HG02610 (cell line): ENCODE measurements around the gene FAM174C.

ENCODE experiments used
- ATAC-seq: cut with Tn5 transposase; IDR thresholded peaks from one replicate; pipeline ENCODE4 v1.9.1; 2021; ENCODE audit warnings: mild to moderate bottlenecking, moderate library complexity; ENCODE audit not compliant: unreplicated experiment

The FAM174C gene

DNA sequence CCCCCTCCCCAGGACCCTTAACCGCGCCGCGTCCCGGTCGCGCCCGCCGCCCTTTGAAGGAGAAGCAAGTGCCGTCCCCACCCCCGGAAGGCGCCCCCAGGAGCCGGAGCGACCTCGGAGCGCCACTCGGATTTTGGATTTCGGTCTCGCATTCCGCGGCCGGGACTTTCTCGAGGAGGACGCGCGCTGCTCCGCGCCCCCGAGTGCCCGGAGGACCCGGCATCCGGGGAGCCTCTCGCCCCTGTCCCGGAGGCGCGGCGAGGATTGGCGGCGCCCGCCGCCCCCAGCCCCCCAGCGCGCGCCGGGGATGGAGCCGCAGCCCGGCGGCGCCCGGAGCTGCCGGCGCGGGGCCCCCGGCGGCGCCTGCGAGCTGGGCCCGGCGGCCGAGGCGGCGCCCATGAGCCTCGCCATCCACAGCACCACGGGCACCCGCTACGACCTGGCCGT, 25.3 kb upstream of the FAM174C start:
- ATAC-seq, result no peak

DNA sequence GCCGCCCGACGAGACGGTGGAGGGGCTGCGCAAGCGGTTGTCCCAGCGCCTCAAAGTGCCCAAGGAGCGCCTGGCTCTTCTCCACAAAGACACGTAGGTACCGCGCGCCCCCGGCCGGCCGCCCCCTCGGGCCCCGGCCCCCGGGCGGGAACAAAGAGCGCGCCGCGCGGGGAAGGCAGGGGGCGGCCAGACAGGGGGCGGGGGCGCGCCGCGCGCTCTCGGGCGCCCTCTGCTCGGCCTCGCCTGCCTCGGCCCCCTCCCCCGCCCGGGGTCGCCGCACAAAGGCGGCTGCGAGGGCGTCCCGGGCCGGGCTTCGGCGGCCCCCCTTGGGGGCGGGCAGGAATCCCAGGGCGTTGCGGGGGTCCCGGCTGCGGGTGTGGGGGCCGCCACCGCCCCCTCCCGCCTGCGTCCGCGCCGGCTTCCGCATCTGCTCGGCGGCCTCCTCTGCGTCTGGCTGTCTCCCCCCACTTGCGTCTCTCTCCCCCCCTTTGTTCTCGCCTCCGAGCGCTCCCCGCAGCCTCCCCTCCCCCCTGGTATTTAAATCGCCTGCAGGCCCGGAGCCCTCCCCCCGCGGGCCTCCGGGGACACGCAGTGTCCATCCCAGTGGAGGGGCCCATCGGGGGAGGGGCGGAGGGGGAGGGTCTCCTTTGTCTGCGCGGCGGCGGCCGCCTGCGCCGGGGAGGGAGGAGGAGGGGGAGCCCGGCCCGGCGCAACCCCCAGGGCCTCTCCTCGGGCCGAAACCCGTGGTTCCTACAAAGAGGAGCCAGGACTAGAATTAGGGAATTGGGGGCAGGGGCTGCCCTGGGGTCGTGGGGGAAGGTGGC, 24.7 kb upstream of the FAM174C start:
- ATAC-seq, result no peak

DNA sequence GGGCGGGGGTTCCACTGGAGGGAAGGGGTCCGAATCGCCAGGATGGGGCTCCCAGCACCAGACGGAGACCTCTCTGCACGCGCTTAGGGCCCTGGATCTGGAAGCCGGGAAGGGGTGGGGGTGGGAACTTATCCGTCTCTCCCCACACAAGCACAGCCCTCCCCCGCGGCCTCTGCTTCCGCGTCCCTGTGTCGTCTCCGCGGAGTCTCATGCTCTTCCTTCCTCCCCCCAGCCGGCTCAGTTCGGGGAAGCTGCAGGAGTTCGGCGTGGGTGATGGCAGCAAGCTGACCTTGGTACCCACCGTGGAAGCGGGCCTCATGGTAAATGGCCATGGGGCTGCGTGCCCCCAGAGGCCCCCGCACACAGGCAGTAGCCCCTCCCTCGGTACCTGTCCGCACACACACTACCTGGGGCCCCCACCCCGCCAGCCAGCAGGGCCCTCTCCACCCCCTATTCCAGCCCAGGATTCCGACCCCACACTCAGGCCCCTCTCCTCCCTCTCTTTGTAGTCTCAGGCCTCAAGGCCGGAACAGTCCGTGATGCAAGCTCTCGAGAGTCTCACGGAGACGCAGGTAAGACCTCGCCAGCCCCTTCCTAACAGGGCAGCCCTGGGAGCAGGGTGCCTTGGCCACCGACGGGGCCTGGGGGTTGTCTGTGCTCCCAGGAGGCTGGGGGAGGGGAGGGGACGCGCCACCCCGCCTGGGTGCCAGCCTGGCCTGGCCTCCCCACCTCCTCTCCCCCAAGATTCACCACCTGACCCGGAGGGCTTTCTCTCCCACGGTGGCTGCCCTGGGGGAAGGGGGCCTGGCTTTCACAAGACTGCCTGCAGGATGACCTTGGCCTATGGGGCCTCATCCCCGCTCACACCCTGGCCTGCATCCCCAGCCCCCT, 23.8 kb upstream of the FAM174C start:
- no peak for ATAC-seq

DNA sequence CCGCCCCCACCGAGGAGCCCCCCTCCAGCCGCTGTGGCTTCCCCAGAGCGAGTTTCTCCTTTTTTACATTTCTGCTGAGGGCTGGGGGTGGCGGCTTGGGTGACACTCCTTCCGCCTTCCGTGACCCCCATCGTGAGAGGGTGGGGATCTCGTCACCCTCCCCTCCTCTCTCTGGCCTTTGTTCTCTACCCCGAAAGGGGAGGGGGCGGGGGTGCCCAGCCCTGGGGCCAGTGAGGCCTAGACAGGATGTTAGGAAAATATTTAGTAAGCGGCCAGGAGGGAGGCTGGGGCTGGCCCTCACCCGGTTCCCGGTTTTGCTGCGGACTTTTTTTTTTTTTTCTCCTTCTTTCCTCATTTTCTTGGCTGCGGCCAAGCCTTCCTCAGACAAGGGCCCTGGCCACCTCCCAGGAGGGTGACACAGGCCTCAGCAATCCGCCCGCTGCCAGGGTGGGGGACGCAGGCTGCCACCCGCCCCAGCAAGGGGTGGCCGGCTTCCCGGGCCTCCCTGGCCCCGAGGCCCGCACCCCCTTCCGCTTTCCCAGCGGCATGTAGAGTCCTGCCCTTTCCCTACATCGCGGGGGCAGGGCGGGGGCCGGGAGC, 23.0 kb upstream of the FAM174C start:
- ATAC-seq, result no peak

DNA sequence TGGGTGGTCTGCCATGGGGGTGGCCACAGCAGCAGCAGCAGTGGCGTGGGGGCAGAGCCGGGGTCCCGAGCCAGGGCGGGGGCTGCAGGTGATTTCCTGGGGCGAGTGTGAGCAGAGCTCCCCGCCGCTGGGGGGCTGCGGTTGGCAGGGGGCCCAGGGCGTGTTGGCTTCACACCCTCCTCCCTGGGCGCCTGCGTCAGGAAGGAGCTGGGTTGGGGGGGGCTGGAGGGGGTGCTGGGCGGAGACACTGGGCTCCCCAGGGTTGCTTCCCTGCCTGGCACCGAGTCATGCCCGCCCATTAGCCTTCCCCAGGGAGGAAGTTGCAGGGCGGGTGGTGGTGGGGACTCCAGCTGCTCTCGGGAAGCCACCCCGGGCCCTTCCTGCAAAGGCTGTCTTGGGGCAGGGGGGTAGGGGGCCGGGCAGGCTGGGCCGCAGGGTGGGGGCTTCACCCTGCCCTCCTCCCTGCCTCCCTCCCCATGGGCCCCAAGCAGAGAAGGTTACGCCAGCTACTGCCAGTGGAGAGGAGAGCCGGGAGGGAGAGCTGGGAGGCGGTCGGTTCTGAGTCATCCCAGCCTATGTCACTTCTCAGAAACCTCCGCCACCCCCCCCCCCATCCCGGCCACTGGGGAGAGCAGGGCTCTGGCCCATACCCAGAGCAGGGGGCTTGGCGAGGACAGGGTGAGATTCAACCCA, 22.4 kb upstream of the FAM174C start:
- no peak for ATAC-seq

DNA sequence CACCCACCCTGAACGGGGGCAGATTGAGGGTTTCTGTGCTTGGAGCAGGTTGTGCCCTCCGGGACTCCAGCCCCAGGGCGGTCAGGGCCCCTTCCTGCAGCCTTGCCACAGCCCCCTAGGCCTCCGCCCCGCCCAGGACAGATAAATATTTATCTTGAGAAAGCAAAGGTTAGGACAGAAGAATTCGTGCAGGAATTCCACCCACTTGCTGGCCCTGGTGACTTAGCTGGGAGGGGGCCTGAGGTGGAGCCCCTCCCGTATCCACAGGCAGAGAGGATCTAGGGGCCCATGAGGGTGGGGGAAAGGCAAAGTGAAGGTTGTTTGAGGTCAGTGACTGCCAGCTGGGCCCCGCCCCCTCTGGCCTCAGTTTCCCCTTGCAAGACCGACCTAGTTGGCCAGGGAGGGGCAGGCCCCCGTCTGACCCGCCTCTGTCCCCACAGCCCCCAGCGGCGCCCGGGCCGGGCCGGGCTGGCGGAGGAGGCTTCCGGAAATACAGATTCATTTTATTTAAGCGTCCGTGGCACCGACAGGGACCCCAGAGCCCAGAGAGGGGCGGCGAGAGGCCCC, 21.7 kb upstream of the FAM174C start:
- no peak for ATAC-seq

DNA sequence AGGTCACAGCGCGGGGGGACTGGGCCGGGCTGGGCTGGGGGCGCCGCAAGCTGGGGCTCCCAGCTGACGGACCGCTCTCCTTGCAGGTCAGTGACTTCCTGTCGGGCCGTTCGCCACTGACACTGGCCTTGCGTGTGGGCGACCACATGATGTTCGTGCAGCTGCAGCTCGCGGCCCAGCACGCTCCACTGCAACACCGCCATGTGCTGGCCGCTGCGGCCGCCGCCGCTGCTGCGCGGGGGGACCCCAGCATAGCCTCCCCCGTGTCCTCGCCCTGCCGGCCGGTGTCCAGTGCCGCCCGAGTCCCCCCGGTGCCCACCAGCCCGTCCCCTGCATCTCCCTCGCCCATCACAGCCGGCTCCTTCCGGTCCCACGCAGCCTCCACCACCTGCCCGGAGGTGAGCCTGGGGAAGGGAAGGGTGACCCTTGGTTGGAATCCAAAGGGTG, 21.2 kb upstream of the FAM174C start:
- ATAC-seq, result no peak

DNA sequence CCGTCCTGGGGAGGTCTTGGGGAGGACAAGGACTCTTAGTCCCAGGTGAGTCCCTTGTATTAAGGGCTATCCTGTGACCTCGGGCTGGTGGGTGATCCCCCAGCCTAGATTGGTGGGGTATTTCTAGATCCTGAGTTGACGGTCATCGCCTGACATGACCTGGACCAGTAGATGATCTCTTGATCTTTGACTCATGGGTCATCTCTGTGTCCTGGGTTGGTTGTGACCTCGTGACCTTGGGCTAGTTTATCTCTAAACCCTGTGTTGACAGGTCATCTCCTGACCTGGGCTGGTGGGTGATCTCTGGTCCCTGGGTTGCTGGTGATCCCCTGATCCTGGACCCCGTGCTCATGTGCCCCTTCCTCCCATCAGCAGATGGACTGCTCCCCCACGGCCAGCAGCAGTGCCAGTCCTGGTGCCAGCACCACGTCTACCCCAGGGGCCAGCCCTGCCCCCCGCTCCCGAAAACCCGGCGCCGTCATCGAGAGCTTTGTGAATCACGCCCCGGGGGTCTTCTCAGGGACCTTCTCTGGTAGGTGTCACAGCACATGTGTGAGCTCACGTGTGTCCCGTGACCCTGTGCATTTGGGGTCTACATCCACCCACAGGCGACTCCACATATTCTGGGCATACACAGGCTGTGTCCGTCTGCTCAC, 20.7 kb upstream of the FAM174C start:
- ATAC-seq, result no peak

DNA sequence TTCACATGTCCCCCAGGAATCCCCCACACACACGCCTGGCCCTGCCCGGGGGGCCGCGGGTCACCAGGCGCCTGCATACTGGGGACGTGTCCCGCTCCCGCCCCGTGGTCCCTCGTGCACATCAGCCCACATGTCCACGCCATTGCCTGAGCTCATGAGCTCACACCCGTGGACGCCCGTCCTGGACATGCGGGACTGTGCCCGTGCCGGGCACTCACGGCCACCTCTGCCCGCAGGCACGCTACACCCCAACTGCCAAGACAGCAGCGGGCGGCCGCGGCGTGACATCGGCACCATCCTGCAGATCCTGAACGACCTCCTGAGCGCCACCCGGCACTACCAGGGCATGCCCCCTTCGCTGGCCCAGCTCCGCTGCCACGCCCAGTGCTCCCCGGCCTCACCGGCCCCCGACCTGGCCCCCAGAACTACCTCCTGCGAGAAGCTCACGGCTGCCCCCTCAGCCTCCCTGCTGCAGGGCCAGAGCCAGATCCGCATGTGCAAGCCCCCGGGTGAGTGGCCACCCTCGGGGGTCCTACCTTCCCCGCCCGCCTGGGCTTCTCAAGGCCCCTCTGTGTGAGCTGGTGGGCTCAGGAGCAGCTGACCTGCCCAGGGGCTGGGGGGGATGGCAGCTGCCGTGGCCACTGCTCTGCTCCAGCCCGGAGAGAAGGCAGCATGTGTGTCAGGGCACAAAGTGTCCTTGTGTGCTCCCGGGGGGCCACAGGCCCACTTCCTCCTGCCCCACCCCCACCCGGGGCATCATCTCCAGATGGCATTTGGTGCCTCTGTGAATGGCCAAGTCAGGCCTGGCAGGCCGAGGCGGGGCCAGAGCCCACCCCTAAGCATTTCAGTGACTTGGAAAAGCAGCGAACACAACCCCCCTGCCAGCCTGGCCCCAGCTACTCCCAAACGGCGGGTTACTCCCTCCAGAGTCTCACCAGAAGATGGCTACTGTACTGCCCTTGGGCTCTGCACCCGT, 19.9 kb upstream of the FAM174C start:
- ATAC-seq, result no peak

DNA sequence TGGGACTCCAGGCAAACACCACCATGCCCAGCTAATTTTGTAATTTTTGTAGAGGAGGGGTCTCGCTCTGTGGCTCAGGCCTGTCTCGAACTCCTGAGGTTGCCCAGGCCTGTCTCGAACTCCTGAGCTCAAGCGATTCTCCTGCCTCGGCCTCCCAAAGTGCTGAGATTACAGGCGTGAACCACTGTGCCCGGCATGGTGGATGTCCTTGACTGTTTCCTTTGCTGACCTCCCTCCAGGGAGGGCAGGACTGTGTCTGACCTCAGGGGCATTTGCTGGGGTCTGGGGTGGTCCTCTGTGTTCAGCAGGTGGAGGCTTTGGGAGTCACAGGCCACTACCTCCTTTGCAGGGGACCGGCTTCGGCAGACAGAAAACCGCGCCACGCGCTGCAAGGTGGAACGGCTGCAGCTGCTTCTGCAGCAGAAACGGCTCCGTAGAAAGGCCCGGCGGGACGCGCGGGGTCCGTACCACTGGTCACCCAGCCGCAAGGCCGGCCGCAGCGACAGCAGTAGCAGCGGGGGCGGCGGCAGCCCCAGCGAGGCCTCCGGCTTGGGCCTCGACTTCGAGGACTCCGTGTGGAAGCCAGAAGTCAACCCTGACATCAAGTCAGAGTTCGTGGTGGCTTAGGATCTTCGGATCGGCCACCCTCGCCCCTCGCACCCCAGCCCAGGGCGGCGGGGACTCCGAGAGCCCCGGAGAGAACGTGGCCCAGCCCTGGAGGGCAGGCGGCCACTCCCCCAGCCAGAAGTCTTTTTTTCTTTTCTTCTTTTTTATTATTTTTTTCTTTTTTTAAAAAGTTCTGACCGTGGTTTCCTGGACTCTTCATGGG, 18.5 kb upstream of the FAM174C start:
- ATAC-seq, result no peak

DNA sequence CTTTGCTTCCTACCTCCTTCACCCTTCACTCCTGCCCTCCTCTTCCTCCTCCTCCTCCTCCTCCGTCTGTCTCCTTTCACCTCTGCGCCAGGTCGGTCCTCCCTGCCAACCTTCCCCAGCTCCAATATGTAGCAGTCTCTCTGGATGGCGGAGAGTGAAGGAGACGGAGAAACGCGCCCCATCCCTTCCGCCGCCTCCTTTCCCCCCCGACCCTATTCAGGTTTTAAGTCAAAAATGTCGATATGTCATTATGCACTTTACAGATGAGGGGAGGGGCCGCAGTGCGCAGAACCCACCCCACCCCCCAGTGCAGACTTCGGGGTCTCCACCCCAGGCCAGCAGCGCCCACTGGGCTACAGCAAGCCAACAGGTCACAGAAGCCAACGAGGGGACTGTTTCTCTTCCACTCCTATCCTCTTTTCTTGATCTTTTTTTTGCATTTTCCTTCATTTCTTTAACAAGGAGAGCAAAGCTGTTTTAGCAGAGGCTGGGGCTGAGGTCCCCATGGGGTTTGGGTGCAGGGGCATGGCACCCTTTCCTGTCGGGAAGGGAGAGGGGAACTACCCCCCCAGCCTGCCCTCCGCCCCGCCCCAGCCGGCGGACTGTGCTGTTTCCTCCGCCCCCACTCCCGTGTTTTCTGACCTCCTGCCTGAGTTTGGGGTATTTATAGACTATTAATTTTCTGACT, 17.7 kb upstream of the FAM174C start:
- no peak for ATAC-seq

DNA sequence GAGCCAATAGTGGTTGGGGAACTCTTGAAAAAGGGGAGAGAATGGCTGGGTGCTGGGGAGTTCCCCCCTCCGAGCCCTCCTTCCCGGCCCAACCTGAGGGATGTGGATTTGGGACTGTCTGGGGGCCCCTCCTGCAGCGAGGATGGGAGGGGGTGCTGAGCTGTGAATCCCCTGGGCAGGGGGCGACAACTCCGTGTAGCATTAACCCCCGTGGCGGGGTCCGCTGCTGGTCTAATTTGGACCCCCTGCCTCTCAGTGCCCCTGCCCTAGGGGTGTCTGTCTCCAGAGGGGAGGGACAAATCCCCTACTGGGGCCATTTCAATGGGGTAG, 17.2 kb upstream of the FAM174C start:
- no peak for ATAC-seq

DNA sequence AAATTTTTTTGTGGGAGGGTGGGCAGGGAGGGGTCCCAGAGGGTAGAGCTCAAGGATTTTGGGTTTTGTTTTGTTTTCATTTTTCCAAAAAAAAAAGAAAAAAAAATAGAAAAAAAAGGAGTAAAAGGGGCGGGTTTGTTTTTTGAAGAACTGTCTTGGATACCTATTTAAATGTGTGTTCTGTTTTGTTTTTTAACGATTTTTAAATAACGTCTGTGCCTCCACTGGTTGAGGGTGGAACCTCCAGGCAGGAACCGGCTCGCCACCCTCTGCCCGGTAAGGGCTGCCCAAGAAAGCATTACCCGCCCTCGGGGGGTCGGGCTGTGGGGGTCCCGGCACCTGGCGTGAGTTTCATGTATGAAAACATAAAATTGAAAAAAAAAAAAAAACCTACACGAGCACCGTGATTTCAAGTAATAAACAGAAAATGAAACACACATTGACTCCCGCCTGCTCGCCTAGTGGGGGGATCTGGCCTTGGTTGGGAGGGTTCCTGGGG, 16.6 kb upstream of the FAM174C start:
- no peak for ATAC-seq

DNA sequence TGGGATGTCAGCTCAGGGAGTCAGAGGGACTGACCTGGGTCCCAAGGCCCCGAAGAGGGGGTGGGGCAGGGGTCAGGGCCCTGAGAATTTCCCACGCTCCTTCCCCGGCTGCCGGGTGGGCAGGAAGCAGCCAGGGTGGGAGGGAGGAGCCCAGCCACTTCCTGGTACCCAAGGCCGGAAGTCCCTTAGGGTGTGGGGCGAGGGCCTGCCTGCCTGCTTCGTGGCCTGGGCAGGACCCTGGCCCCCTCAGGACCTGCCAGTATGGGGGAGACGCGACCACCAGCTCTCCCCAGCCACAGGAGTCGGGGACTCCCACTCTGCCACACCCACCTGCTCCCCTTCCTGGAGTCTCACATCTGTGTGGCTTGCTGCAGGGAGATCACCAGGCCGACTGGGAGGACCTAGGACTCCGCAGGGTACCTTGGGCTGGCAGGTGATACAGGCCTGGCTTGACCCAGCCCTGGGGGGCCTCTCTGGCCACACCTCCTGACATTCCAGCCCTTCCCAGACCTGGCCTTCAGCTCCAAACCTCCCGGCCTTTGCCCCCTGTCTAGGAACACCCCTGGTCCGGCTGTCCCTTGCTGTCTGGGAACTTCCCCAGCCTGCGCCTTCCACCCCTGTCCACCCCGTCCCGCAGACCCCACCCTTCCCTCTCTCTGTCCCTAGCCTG, 16.0 kb upstream of the FAM174C start:
- ATAC-seq, result no peak

DNA sequence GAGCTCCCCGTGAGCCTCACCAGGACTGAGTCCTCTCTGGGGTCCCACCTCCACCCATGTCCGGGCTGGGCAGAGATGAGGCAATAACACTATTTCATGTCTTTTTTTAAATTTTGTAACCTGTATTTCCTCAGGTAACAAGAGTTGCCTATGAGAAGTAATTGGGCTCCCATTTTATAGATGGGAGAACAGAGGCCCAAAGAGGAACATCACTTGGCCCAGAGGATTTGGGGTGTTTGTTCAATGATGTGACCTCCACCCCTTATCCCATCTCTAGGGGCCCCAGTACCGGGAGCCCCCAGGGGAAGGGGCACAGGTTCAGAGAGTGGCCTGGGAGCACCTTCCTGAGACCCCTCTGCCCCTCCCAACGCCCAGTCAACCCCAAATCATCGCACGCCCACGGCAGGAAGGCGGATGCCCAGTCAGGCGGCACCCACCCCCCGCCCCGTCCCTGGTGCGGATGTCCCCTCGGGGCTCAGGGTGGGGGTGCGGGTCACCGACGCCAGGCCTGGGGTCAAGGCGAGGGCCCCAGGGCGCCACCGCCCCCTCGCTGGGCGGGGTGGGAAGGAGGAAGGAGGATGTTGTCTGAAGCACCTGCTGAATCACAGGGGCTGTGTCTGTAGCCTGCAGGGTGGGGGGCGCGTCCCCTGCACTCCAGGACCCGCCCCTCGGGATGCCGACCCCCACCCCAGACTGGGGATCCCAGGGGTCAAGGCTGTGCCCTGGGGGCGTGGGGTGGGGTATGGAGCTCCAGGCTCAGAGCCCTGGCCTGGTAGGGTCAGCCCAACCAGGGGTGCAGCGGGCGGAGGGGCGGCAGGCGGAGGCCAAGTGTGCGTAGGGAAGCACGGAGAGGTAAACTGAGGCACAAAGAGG, 15.2 kb upstream of the FAM174C start:
- ATAC-seq, result peak; percentile 3
